ENCODE results near the gene NME3. TPM values are rescaled to one million over a fixed set of nuclear protein-coding genes. Genes with fewer than 3 reads are reported as not detected.

The NME3 gene
- total RNA-seq = 21.7 and 29.3 TPM in 2 replicates

GRCh38 chr16:1771188-1771863 is at the start of gene NME3:
Gene NME3, minus strand, starts transcription at chr16:1771543. Its CDS starts 9 bp downstream, at chr16:1771534.

GRCh38 chr16:1793578-1794220 is 22.4 kb upstream of the NME3 start, which contains the start of gene IGFALS:
Gene IGFALS, minus strand, starts transcription at chr16:1793705. Its CDS starts 53 bp downstream, at chr16:1793652.

GRCh38 chr16:1782408-1783264 is 11.3 kb upstream of the NME3 start, which contains the start of the genes NUBP2 and SPSB3:
Gene NUBP2, plus strand, starts transcription at chr16:1782960. Its CDS starts 61 bp downstream, at chr16:1783021.
Gene SPSB3, minus strand, starts transcription at chr16:1782571. Its CDS starts 1,088 bp downstream, at chr16:1781483.

GRCh38 chr16:1772908-1773702 is 1.8 kb upstream of the NME3 start, which contains the start of gene MRPS34:
Gene MRPS34, minus strand, starts transcription at chr16:1773134. Its CDS starts 15 bp downstream, at chr16:1773119.

GRCh38 chr16:1772362-1772907 is 1.1 kb upstream of the NME3 start, which contains the start of gene EME2:
Gene EME2, plus strand, starts transcription at chr16:1772810. Its CDS starts 418 bp downstream, at chr16:1773228.

Small RNA genes lying within 50 kb of the gene (small RNA-seq; reads per million reads assigned to genes)
- not detected for gene MIR3177

Other genes with a start within 250 kb of the NME3 start
- gene TMEM204, start 237.9 kb downstream of the NME3 start, total RNA-seq = 10.6 and 11.9 TPM in 2 replicates
- 27.3 and 30.7 TPM in 2 replicates for gene IFT140, start 159.5 kb downstream of the NME3 start, total RNA-seq
- 8.9 and 9.4 TPM in 2 replicates for gene CRAMP1, start 159.2 kb downstream of the NME3 start, total RNA-seq
- gene JPT2, start 93.3 kb downstream of the NME3 start, total RNA-seq = 23.7 and 24.9 TPM in 2 replicates
- 33.2 and 35.8 TPM in 2 replicates for gene MAPK8IP3, start 65.3 kb downstream of the NME3 start, total RNA-seq
- gene EME2, start 1.3 kb upstream of the NME3 start, total RNA-seq = 8.6 and 9.0 TPM in 2 replicates
- gene MRPS34, start 1.6 kb upstream of the NME3 start, total RNA-seq = 36.3 and 42.9 TPM in 2 replicates
- 17.4 and 18.9 TPM in 2 replicates for gene SPSB3, start 11.0 kb upstream of the NME3 start, total RNA-seq
- 43.9 and 44.4 TPM in 2 replicates for gene NUBP2, start 11.4 kb upstream of the NME3 start, total RNA-seq
- gene IGFALS, start 22.2 kb upstream of the NME3 start, total RNA-seq = 0.11 TPM in 1 of 2 replicates, not detected in the other
- gene HAGH, start 55.3 kb upstream of the NME3 start, total RNA-seq = 14.3 and 23.7 TPM in 2 replicates
- gene FAHD1, start 55.7 kb upstream of the NME3 start, total RNA-seq = 28.1 and 49.4 TPM in 2 replicates
- gene MEIOB, start 100.6 kb upstream of the NME3 start, total RNA-seq = 0.32 and 0.39 TPM in 2 replicates
- not detected in 2 replicates for gene HS3ST6, start 146.9 kb upstream of the NME3 start, total RNA-seq
- gene MSRB1, start 171.7 kb upstream of the NME3 start, total RNA-seq = 13.5 and 17.8 TPM in 2 replicates
- not detected in 2 replicates for gene RPL3L, start 183.1 kb upstream of the NME3 start, total RNA-seq
- gene NDUFB10, start 188.0 kb upstream of the NME3 start, total RNA-seq = 97.7 and 108 TPM in 2 replicates
- gene RPS2, start 193.3 kb upstream of the NME3 start, total RNA-seq = 1,674 and 2,243 TPM in 2 replicates
- not detected in 2 replicates for gene RNF151, start 195.3 kb upstream of the NME3 start, total RNA-seq
- 17.5 and 19.1 TPM in 2 replicates for gene TBL3, start 200.5 kb upstream of the NME3 start, total RNA-seq
- gene NOXO1, start 209.9 kb upstream of the NME3 start, total RNA-seq = not detected in 2 replicates
- 9.2 and 12.5 TPM in 2 replicates for gene GFER, start 212.7 kb upstream of the NME3 start, total RNA-seq
- gene SYNGR3, start 218.4 kb upstream of the NME3 start, total RNA-seq = 0.26 and 0.76 TPM in 2 replicates
- gene ZNF598, start 238.3 kb upstream of the NME3 start, total RNA-seq = 13.7 and 15.0 TPM in 2 replicates
- 0.39 and 0.65 TPM in 2 replicates for gene NPW, start 248.2 kb upstream of the NME3 start, total RNA-seq

Data from articular chondrocyte of knee joint (primary cell).